HepG2 (cell line): Measurements from ENCODE around the gene NPHP4. TPM values are rescaled to one million over a fixed set of nuclear protein-coding genes. Genes with fewer than 3 reads are reported as not detected.

Experiments used
- ATAC-seq: fragments of 200-7000 bp; cut with Tn5 transposase; 3 replicates; pipeline ENCODE4 v1.9.1; 2020; ENCODE audit warnings: mild to moderate bottlenecking, moderate library complexity
- BruUV-seq: library from RNA; stranded (reverse); fragments of 400-500 nt; replicated peaks from 2 replicates; lab custom pipeline; 2021; lab: Mats Ljungman, UMichigan
- CTCF ChIA-PET: fragments of 300-600 bp; formaldehyde crosslinking; extraction: SDS; loops from one replicate; lab custom pipeline; 2021; ENCODE audit warnings: low total read pairs, inconsistent platforms, low intra/inter-chr PET ratio; lab: Yijun Ruan, JAX
- POLR2A ChIA-PET: fragments of 350-600 bp; sonication (Branson Sonifier 250); formaldehyde crosslinking; loops from one replicate; lab custom pipeline; 2020; ENCODE audit warnings: antibody characterized with exemption, inconsistent platforms; lab: Yijun Ruan, JAX
- DNase-seq: peaks from one replicate; pipeline ENCODE4 v3.0.0-alpha.2; 2015; ENCODE audit warnings: low spot score
- FAIRE-seq: peaks from 3 replicates; lab custom pipeline; 2011; peaks lifted over from hg19 to GRCh38; lab: Jason Lieb, UNC
- H2AFZ ChIP-seq: one replicate; pipeline ENCODE4 v1.6.1; 2011; ENCODE audit warnings: low read length, inconsistent platforms
- H3K27ac ChIP-seq: fragments of 300-600 bp; 3 replicates; pipeline ENCODE4 v1.8.0; 2011; ENCODE audit warnings: mixed run types, mild to moderate bottlenecking, mixed read lengths, low read length, inconsistent platforms; ENCODE audit not compliant: insufficient read depth; ENCODE audit errors: extremely low read length
- H3K27me3 ChIP-seq, 2 experiments: fragments of 200-600 bp in 1 of 2; 2 replicates in 1 of 2; 3 replicates in 1 of 2; pipeline versions ENCODE4 v1.6.0 to v1.8.0; 2011; ENCODE audit warnings: low read length in 2 of 2, mild to moderate bottlenecking in 2 of 2, moderate library complexity in 2 of 2, inconsistent platforms in 1 of 2; ENCODE audit not compliant: insufficient read depth in 2 of 2, control insufficient read depth in 1 of 2
- H3K36me3 ChIP-seq, 2 experiments: fragments of 200-600 bp in 1 of 2; replicated peaks in 1 of 2; 2 replicates in 1 of 2; 3 replicates in 1 of 2; pipeline versions ENCODE4 v1.5.1 to v1.8.0; 2011; ENCODE audit warnings: low read length in 2 of 2, inconsistent platforms in 1 of 2; ENCODE audit not compliant: insufficient read depth in 2 of 2, control insufficient read depth in 1 of 2
- H3K4me1 ChIP-seq: 2 replicates; pipeline ENCODE4 v1.5.1; 2012; ENCODE audit warnings: low read length, inconsistent platforms; ENCODE audit not compliant: insufficient read depth
- H3K4me2 ChIP-seq: 2 replicates; pipeline ENCODE4 v1.6.0; 2011; ENCODE audit warnings: low read depth, low read length, inconsistent platforms
- H3K4me3 ChIP-seq, 3 experiments: fragments of 200-600 bp in 1 of 3; sonication (generic), shearing (Covaris generic) in 1 of 3; replicated peaks in 1 of 3; 2 replicates each; pipeline ENCODE4 v1.5.1; 2011 to 2016; ENCODE audit warnings: low read length in 3 of 3, inconsistent platforms in 2 of 3, low read depth in 2 of 3, mild to moderate bottlenecking in 2 of 3, control low read depth in 1 of 3, mixed read lengths in 1 of 3; ENCODE audit not compliant: insufficient read depth in 1 of 3
- H3K79me2 ChIP-seq: one replicate; pipeline ENCODE4 v1.6.1; 2011; ENCODE audit warnings: low read length, inconsistent platforms; ENCODE audit not compliant: insufficient read depth
- H3K9ac ChIP-seq: 2 replicates; pipeline ENCODE4 v1.6.0; 2011; ENCODE audit warnings: mild to moderate bottlenecking, low read depth, low read length, inconsistent platforms; ENCODE audit not compliant: insufficient read depth
- H3K9me3 ChIP-seq: 2 replicates; pipeline ENCODE4 v1.5.1; 2012; ENCODE audit warnings: mild to moderate bottlenecking, low read length
- H4K20me1 ChIP-seq: 2 replicates; pipeline ENCODE4 v1.6.0; 2011; ENCODE audit warnings: inconsistent platforms, mild to moderate bottlenecking, low read length, moderate library complexity; ENCODE audit not compliant: insufficient read depth
- ATM ChIP-seq: fragments of 450-650 bp; IDR thresholded peaks from 2 replicates; pipeline ENCODE4 v1.7.1; 2017; ENCODE audit warnings: mild to moderate bottlenecking, borderline replicate concordance
- CENPX ChIP-seq: sonication (generic); formaldehyde crosslinking; IDR thresholded peaks from 2 replicates; pipeline ENCODE4 v1.9.0; 2021; ENCODE audit warnings: mild to moderate bottlenecking, missing genetic modification reagents, moderate library complexity
- CHD4 ChIP-seq: fragments of 200-600 bp; sonication (generic); IDR thresholded peaks from 2 replicates; pipeline ENCODE4 v1.7.0; 2017; ENCODE audit warnings: mild to moderate bottlenecking, low read length, borderline replicate concordance
- EHMT2 ChIP-seq: fragments of 200-600 bp; sonication (generic); IDR thresholded peaks from 2 replicates; pipeline ENCODE4 v1.7.0; 2017; ENCODE audit warnings: antibody characterized with exemption, low read depth, low read length, borderline replicate concordance
- KAT2B ChIP-seq: fragments of 150-350 bp; IDR thresholded peaks from 2 replicates; pipeline ENCODE4 v1.6.1; 2014; ENCODE audit warnings: low read depth, low read length, borderline replicate concordance
- NCOA1 ChIP-seq: sonication (generic); formaldehyde crosslinking; IDR thresholded peaks from 2 replicates; pipeline ENCODE4 v1.9.0; 2021; ENCODE audit warnings: missing genetic modification reagents
- NCOA2 ChIP-seq: sonication (generic); formaldehyde crosslinking; IDR thresholded peaks from 2 replicates; pipeline ENCODE4 v1.8.0; 2022; ENCODE audit warnings: inconsistent platforms
- NCOA5 ChIP-seq: sonication (generic); formaldehyde crosslinking; IDR thresholded peaks from 2 replicates; pipeline ENCODE4 v1.4.0; 2020; ENCODE audit warnings: missing genetic modification reagents
- SALL1 ChIP-seq: sonication (generic); formaldehyde crosslinking; IDR thresholded peaks from 2 replicates; pipeline ENCODE4 v1.8.0; 2022; ENCODE audit warnings: mild to moderate bottlenecking, missing genetic modification reagents
- SMAD1 ChIP-seq: sonication (generic); formaldehyde crosslinking; IDR thresholded peaks from 2 replicates; pipeline ENCODE4 v1.4.0; 2020; ENCODE audit warnings: missing genetic modification reagents, low read depth, mild to moderate bottlenecking, borderline replicate concordance
- SRSF9 ChIP-seq: fragments of 200-400 bp; formaldehyde crosslinking; IDR thresholded peaks from 2 replicates; pipeline ENCODE4 v1.6.1; 2018; ENCODE audit warnings: borderline replicate concordance, mild to moderate bottlenecking, low read depth, low read length; ENCODE audit not compliant: insufficient read depth, poor library complexity, severe bottlenecking
- TBL1XR1 ChIP-seq: fragments of 150-350 bp; IDR thresholded peaks from 2 replicates; pipeline ENCODE4 v1.6.1; 2014; ENCODE audit warnings: borderline replicate concordance, low read length; ENCODE audit not compliant: partially characterized antibody
- TCF7 ChIP-seq: sonication (generic); IDR thresholded peaks from 2 replicates; pipeline ENCODE4 v1.6.1; 2016; ENCODE audit warnings: antibody characterized with exemption, low read depth
- ZBTB21 ChIP-seq: sonication (generic); formaldehyde crosslinking; IDR thresholded peaks from 2 replicates; pipeline ENCODE4 v1.4.0; 2020; ENCODE audit warnings: missing genetic modification reagents
- WGBS: methylation state at CpG from one replicate; pipeline ENCODE4 v1.1.6; 2017; ENCODE audit warnings: low lambda C conversion rate; 5-methylcytosine and 5-hydroxymethylcytosine counted together
- in situ Hi-C: cut with HindIII; loops from 2 replicates; pipeline ENCODE4 v1.10.0; 2017; ENCODE audit warnings: low pct_unique_long_range_greater_than_20kb; ENCODE audit not compliant: extremely low pct_ligation_motif_present
- intact Hi-C: fragments of 100-400 bp; cut with micrococcal nuclease; formaldehyde crosslinking; loops from one replicate; pipeline ENCODE4 v1.10.0; 2022; ENCODE audit not compliant: unreplicated experiment
- polyA plus RNA-seq, 8 experiments: library from polyadenylated mRNA; depleted of rRNA in 3 of 8; stranded (reverse) in 7 of 8; unstranded in 1 of 8; fragments of >200 nt; fragmentation: Illumina TruSeq in 4 of 8; extraction: Trizol in 4 of 8; gene quantifications; 2 replicates each; pipeline versions ENCODE4 v1.2.1 to v1.2.3, GENCODE V29; 2011 to 2016; ENCODE audit warnings: low read depth in 4 of 8, missing spikeins in 1 of 8, mixed read lengths in 1 of 8; ENCODE audit not compliant: insufficient read depth in 1 of 8
- total RNA-seq, 5 experiments: library from RNA; depleted of rRNA; stranded (reverse); fragments of >200 nt; fragmentation: Illumina TruSeq; extraction: Trizol; gene quantifications; 2 replicates each; pipeline ENCODE4 v1.2.3, GENCODE V29; 2016; ENCODE audit warnings: low read depth in 1 of 5
- TF ChIP-seq, protein P1 (sequence below): IDR thresholded peaks from 2 replicates; pipeline ENCODE4 v1.6.1; 2016; ENCODE audit warnings: low read depth, control low read depth
- TF ChIP-seq, protein P2 (sequence below): IDR thresholded peaks from 2 replicates; pipeline ENCODE4 v1.6.1; 2012; ENCODE audit warnings: low read depth, low read length, improper control_type of control experiment

NPHP4 gene
- total and polyA plus RNA-seq, 2 of the 13 experiments (the other 11 are each of a cell fraction or from before 2014, with no cell fraction given): 4.4 to 6.8 TPM

DNA sequence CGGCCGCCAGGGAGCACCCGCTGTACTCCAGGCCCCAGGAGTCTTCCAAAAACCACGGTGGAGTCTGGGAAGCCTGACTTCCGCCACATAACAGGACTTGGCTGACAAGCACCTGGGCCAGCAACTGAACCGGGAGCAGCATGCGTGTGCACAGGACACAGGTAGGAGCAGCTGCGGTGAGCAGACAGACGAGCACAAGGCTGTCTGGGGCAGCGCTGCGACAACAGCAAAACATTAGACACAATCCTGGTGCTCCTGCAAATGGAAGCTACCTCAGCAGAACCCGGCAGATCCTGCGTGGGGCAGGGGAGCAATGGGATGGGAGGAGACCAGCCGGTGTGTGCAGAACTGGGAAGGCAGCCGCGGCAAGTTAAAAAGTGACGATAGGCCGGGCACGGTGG lies 80.4 kb downstream of the NPHP4 start:
- intact Hi-C loops: no loop called here

DNA sequence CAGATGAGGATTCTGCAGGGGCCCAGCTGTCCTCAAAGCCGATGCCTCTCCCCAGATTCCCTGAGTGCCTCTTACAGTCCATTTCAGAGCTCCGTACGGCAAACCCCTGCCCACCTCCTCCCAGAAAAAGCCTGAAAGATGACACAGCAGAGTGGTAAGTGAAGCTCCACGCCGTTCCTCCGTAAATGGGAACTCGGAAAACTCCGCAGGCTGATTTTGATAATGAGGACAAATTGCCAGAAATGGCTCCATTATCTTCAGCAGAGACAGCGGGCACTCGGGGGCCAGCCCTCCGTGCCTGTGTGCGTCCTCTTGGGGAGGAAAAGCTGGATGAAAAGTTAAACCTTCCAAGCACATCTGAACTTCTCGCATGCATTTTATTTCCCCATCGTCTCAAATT lies 81.1 kb downstream of the NPHP4 start:
- Histone ChIP-seq H3K4me1 (peaks cover 18% of the 10 kb centered on the region), H4K20me1 (no peaks in the 10 kb centered on the region), H3K9ac (no peak overlapping the region), H3K9me3 (no peaks in the 10 kb centered on the region), H3K79me2 (no peaks in the 10 kb centered on the region), H3K4me3 (no peak overlapping the region), H3K27me3 (no peaks in the 10 kb centered on the region), H3K27ac (no peak overlapping the region), H3K4me2 (no peak overlapping the region), H3K36me3 (peaks cover 0 to 16% of the 10 kb centered on the region in 2 experiments; a peak in 4 of 5 replicates), H2AFZ (no peak overlapping the region)
- FAIRE-seq: no peak
- DNase-seq: no peak
- BruUV-seq: no TSS peak
- TF ChIP-seq SALL1 (no peak), NCOA2 (CRISPR knock-in tag) (no peak), SMAD1 (CRISPR knock-in tag) (no peak)
- TF ChIP-seq, protein P1, sequence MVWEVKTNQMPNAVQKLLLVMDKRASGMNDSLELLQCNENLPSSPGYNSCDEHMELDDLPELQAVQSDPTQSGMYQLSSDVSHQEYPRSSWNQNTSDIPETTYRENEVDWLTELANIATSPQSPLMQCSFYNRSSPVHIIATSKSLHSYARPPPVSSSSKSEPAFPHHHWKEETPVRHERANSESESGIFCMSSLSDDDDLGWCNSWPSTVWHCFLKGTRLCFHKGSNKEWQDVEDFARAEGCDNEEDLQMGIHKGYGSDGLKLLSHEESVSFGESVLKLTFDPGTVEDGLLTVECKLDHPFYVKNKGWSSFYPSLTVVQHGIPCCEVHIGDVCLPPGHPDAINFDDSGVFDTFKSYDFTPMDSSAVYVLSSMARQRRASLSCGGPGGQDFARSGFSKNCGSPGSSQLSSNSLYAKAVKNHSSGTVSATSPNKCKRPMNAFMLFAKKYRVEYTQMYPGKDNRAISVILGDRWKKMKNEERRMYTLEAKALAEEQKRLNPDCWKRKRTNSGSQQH: no peak
- ChIA-PET CTCF (no interaction called here), POLR2A (no interaction called here)
- in situ Hi-C loops (no loop called here), intact Hi-C loops (no loop called here)
- 97% methylated on average over 14 of the region's 14 CpGs for WGBS
- ATAC-seq: no peak

More for the DNA sequence above, 80.4 kb downstream of the NPHP4 start:
- H3K27ac ChIP-seq: no peak overlapping the region
- in situ Hi-C loops: no loop called here
- no peak for DNase-seq
- peaks cover 0 to 9% of the 10 kb centered on the region in 2 experiments; a peak in 4 of 5 replicates for H3K36me3 ChIP-seq
- ATAC-seq: no peak
- 97% methylated on average over 15 of the region's 19 CpGs for WGBS
- no peak overlapping the region for H3K4me3 ChIP-seq
- H3K79me2 ChIP-seq: no peaks in the 10 kb centered on the region
- H3K4me2 ChIP-seq: no peak overlapping the region
- H3K9me3 ChIP-seq: no peaks in the 10 kb centered on the region
- TF ChIP-seq EHMT2: no peak
- TF ChIP-seq ATM: no peak
- TF ChIP-seq SRSF9: no peak
- TF ChIP-seq CENPX (CRISPR knock-in tag): no peak
- TF ChIP-seq CHD4: no peak
- no peak for TF ChIP-seq NCOA5 (CRISPR knock-in tag)
- TF ChIP-seq TBL1XR1: no peak
- TF ChIP-seq, protein P2, sequence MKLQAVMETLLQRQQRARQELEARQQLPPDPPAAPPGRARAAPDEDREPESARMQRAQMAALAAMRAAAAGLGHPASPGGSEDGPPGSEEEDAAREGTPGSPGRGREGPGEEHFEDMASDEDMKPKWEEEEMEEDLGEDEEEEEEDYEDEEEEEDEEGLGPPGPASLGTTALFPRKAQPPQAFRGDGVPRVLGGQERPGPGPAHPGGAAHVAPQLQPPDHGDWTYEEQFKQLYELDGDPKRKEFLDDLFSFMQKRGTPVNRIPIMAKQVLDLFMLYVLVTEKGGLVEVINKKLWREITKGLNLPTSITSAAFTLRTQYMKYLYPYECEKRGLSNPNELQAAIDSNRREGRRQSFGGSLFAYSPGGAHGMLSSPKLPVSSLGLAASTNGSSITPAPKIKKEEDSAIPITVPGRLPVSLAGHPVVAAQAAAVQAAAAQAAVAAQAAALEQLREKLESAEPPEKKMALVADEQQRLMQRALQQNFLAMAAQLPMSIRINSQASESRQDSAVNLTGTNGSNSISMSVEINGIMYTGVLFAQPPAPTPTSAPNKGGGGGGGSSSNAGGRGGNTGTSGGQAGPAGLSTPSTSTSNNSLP: no peak
- TF ChIP-seq ZBTB21 (CRISPR knock-in tag): no peak
- no peak for TF ChIP-seq KAT2B
- TF ChIP-seq NCOA1 (CRISPR knock-in tag): no peak
- no peak for TF ChIP-seq TCF7
- peaks cover 25% of the 10 kb centered on the region for H3K4me1 ChIP-seq
- ChIA-PET POLR2A (no interaction called here), CTCF (no interaction called here)
- no peak overlapping the region for H3K9ac ChIP-seq
- no peaks in the 10 kb centered on the region for H3K27me3 ChIP-seq
- FAIRE-seq: no peak
- H2AFZ ChIP-seq: no peak overlapping the region
- H4K20me1 ChIP-seq: no peaks in the 10 kb centered on the region
- no TSS peak for BruUV-seq
